HUES64 (cell line): ENCODE results near the gene PCDH15.
"Not testable (repeated sequence)": the region's sequence is repeated elsewhere in the genome, so short reads cannot be mapped to it uniquely, and the experiment has no call there.

ENCODE experiments used
- H3K27ac ChIP-seq: 2 replicates; pipeline ENCODE4 v1.7.0; 2013; ENCODE audit warnings: low read depth, low read length, inconsistent platforms
- H3K27me3 ChIP-seq: 2 replicates; pipeline ENCODE4 v1.6.1; 2013; ENCODE audit warnings: mild to moderate bottlenecking, low read length; ENCODE audit not compliant: insufficient read depth
- H3K36me3 ChIP-seq: 2 replicates; pipeline ENCODE4 v1.6.1; 2013; ENCODE audit warnings: mild to moderate bottlenecking, low read length; ENCODE audit not compliant: insufficient read depth
- H3K4me1 ChIP-seq: 2 replicates; pipeline ENCODE4 v1.6.1; 2013; ENCODE audit warnings: mild to moderate bottlenecking, low read length, moderate library complexity; ENCODE audit not compliant: insufficient read depth
- H3K4me3 ChIP-seq: 2 replicates; pipeline ENCODE4 v1.5.1; 2013; ENCODE audit warnings: mild to moderate bottlenecking, low read length, moderate library complexity
- H3K9ac ChIP-seq: 2 replicates; pipeline ENCODE4 v1.6.1; 2013; ENCODE audit warnings: mild to moderate bottlenecking, low read depth, low read length
- H3K9me3 ChIP-seq: 2 replicates; pipeline ENCODE4 v1.6.1; 2013; ENCODE audit warnings: low read depth, low read length; ENCODE audit not compliant: insufficient read depth
- WGBS: fragments of 150-250, 120-280 bp; methylation state at CpG from one replicate; pipeline ENCODE4 v1.1.7; 2013; ENCODE audit warnings: missing lambda C conversion rate; 5-methylcytosine and 5-hydroxymethylcytosine counted together

PCDH15 gene

DNA sequence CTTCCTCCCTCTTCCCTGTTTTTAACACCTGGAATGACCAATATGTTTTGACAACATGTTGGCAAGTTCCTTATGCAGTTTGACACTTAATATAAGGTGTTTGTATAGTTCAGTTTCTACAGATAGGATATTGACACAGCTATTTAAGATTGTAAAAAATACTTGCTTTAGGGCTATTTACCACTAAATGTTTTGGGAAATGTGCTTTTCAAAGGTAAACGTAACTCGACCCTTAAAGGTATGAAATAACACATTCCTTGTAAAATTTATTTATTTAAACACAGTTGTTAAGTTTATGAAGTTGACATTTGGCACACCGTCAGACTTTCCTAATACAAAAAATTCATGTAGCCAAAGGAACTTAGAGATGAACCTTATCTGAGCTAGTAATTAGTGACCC is 817.6 kb downstream of the PCDH15 start:
- Histone ChIP-seq H3K27me3 (no peaks in the 10 kb centered on the region), H3K4me1 (no peaks in the 10 kb centered on the region), H3K9ac (no peak overlapping the region), H3K4me3 (no peak overlapping the region), H3K9me3 (no peaks in the 10 kb centered on the region), H3K36me3 (no peaks in the 10 kb centered on the region), H3K27ac (no peak overlapping the region)
- WGBS: no CpG with 5 or more reads among the region's 3 CpGs

DNA sequence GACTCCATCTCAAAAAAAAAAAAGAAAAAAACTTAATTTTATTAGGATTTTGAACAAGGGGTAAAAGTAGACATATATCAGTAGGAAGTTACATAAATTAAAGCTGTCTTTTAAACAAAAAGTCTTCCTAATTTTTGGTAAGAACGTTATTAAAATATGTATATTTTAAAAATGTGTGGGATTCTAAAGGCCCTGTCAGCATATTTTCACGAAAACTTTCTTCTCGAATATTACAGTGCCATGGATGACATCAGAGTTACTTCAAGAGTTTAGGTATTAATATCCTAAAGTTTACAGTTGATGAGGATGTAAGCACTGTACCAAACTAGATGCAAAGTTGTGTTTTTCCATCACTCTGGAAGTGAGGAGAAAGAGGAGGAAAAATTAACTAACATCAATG is 820.8 kb downstream of the PCDH15 start:
- Histone ChIP-seq H3K27ac (no peak overlapping the region), H3K4me3 (no peak overlapping the region), H3K4me1 (no peaks in the 10 kb centered on the region), H3K9ac (no peak overlapping the region), H3K9me3 (no peaks in the 10 kb centered on the region), H3K27me3 (no peaks in the 10 kb centered on the region), H3K36me3 (no peaks in the 10 kb centered on the region)
- 91% methylated on average over 3 of the region's 3 CpGs for WGBS

DNA sequence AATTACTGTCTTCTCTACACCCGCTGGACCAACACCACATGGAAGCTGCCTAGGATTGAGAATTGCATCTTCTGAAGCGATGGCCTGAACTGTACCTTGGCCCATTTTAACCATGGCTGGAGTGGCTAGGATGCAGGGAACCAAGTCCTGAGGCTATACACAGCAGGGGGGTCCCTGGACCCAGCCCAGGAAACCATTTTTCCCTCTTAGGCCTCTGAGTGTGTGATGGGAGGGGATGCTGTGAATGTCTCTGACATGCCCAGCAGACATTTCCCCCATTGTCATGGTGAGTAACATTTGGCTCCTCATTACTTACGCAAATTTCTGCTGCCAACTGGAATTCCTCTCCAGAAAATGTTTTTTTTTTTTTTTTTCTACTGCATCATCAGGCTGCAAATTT is 822.7 kb downstream of the PCDH15 start:
- H3K4me1 ChIP-seq: no peaks in the 10 kb centered on the region
- no peaks in the 10 kb centered on the region for H3K27me3 ChIP-seq
- no peaks in the 10 kb centered on the region for H3K36me3 ChIP-seq
- no peak overlapping the region for H3K9ac ChIP-seq
- H3K4me3 ChIP-seq: no peak overlapping the region
- no peaks in the 10 kb centered on the region for H3K9me3 ChIP-seq
- no peak overlapping the region for H3K27ac ChIP-seq
- WGBS: 85% methylated on average over 3 of the region's 3 CpGs

DNA sequence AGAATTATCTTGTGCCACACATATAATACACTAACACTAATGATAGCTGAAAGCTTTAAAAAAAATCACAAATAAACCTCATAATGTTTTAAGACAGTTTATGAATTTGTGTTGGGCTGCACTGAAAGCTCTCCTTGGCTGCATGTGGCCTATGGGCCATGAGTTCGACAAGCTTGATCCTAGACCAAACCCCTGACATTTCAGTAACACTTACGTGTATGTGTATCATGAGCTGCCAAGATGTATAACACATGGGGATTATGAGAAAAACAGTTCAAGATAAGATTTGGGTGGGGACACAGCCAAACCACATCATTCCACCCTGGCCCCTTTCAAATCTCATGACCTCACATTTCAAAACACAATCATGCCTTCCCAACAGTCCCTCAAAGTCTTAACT is 823.8 kb downstream of the PCDH15 start:
- Histone ChIP-seq H3K9me3 (no peaks in the 10 kb centered on the region), H3K36me3 (no peaks in the 10 kb centered on the region), H3K27me3 (no peaks in the 10 kb centered on the region), H3K4me3 (no peak overlapping the region), H3K4me1 (no peaks in the 10 kb centered on the region), H3K9ac (no peak overlapping the region), H3K27ac (no peak overlapping the region)
- 100% methylated on average over 1 of the region's 2 CpGs for WGBS

- 91% methylated on average over 3 of the region's 3 CpGs for WGBS
- H3K9ac ChIP-seq: no peak overlapping the region
- no peak overlapping the region for H3K27ac ChIP-seq
- no peaks in the 10 kb centered on the region for H3K27me3 ChIP-seq
- no peaks in the 10 kb centered on the region for H3K36me3 ChIP-seq
- no peak overlapping the region for H3K4me3 ChIP-seq
- no peaks in the 10 kb centered on the region for H3K4me1 ChIP-seq
- H3K9me3 ChIP-seq: peaks cover 3% of the 10 kb centered on the region; the same call in 1 of the 2 replicates
Observed at GRCh38 chr10:53957401-53957800, 843.6 kb downstream of the PCDH15 start.

- 100% methylated on average over 6 of the region's 6 CpGs for WGBS
- peaks cover 12% of the 10 kb centered on the region for H3K9me3 ChIP-seq
Observed at GRCh38 chr10:53955091-53955490, 845.9 kb downstream of the PCDH15 start.

DNA sequence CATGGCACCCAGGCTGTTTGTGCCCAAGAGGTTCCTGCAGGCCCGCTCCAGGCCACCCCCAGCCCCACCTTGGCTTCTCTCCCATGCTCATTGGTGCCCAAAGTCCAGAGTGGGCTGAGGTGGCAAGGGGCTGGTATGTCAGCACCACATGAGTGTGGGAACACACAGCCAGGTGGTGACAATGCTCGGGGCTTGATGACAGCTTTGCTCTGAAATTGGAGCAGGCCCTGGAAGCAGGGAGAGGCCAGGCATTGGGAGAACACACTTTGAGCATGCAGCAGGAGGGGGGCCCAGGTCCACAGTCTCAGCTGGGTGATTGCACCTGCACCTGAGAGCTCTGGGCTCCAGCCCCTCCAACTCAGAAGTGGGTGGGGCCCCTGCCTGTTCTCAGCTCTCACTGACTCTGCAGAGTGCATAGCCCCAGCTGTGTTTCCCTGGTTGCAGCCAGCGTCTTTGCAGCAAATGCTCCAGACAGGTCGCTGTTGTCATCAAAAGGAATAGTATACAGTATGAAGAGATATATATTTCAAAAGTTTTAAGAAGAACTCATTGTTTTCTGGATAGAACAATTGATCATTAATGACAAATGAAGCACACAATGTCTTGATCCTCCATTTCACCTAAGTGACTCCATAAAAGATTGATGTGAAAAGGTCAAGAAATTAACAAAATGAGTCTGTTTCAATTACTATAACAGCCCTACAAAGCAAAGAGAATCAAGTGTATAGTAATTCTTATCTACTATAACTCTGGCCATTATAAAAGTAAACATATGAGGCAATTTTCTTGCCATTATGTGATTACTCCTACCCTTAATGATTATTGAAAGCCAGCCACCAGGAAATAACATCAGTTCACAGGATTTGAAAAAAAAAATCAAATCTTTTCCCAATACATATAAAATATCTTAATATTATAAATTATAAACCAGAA is 848.1 kb downstream of the PCDH15 start:
- WGBS: 95% methylated on average over 4 of the region's 4 CpGs

More at GRCh38 chr10:53955091-53955490, 845.9 kb downstream of the PCDH15 start:
- Histone ChIP-seq H3K27ac (no peak overlapping the region), H3K27me3 (no peaks in the 10 kb centered on the region), H3K9ac (no peak overlapping the region), H3K4me3 (no peak overlapping the region), H3K4me1 (no peaks in the 10 kb centered on the region), H3K36me3 (no peaks in the 10 kb centered on the region)

GRCh38 chr10:53939654-53940053 is 861.4 kb downstream of the PCDH15 start:
- Histone ChIP-seq H3K9ac (no peak overlapping the region), H3K36me3 (no peaks in the 10 kb centered on the region), H3K4me3 (no peak overlapping the region), H3K27ac (no peak overlapping the region), H3K9me3 (no peaks in the 10 kb centered on the region), H3K4me1 (no peaks in the 10 kb centered on the region), H3K27me3 (no peaks in the 10 kb centered on the region)
- WGBS: 84% methylated on average over 5 of the region's 5 CpGs

More for the DNA sequence above, 848.1 kb downstream of the PCDH15 start:
- Histone ChIP-seq H3K36me3 (no peaks in the 10 kb centered on the region), H3K4me3 (no peak overlapping the region), H3K9ac (no peak overlapping the region), H3K9me3 (peaks cover 12% of the 10 kb centered on the region), H3K27me3 (no peaks in the 10 kb centered on the region), H3K27ac (no peak overlapping the region), H3K4me1 (no peaks in the 10 kb centered on the region)

- H3K4me3 ChIP-seq: no peak overlapping the region
- H3K9me3 ChIP-seq: no peaks in the 10 kb centered on the region
- no peak overlapping the region for H3K9ac ChIP-seq
- no peaks in the 10 kb centered on the region for H3K36me3 ChIP-seq
- no peaks in the 10 kb centered on the region for H3K4me1 ChIP-seq
- WGBS: 59% methylated on average over 3 of the region's 3 CpGs
- H3K27ac ChIP-seq: no peak overlapping the region
- no peaks in the 10 kb centered on the region for H3K27me3 ChIP-seq
Observed at GRCh38 chr10:53930648-53931047, 870.4 kb downstream of the PCDH15 start.

GRCh38 chr10:53924051-53924700 is 876.9 kb downstream of the PCDH15 start:
- H3K27ac ChIP-seq, H3K36me3 ChIP-seq, H3K4me3 ChIP-seq, H3K4me1 ChIP-seq, H3K27me3 ChIP-seq, H3K9ac ChIP-seq: not testable (repeated sequence)
- 97% methylated on average over 34 of the region's 34 CpGs for WGBS
- peaks cover 15% of the 10 kb centered on the region for H3K9me3 ChIP-seq

- WGBS: 72% methylated on average over 3 of the region's 4 CpGs
- no peaks in the 10 kb centered on the region for H3K4me1 ChIP-seq
- no peak overlapping the region for H3K4me3 ChIP-seq
- peaks cover 9% of the 10 kb centered on the region for H3K9me3 ChIP-seq
- H3K27me3 ChIP-seq: no peaks in the 10 kb centered on the region
- no peak overlapping the region for H3K9ac ChIP-seq
- no peaks in the 10 kb centered on the region for H3K36me3 ChIP-seq
- no peak overlapping the region for H3K27ac ChIP-seq
Observed at GRCh38 chr10:53918755-53919154, 882.3 kb downstream of the PCDH15 start.
